Measurements from ENCODE around the gene FAM13C.
"Not testable (repeated sequence)": the region's sequence is repeated elsewhere in the genome, so short reads cannot be mapped to it uniquely, and the experiment has no call there.

Gene FAM13C

GRCh38 chr10:59272061-59272460 lies 90.3 kb downstream of the FAM13C start:
- DNase-seq, result no peak

GRCh38 chr10:59271160-59271559 lies 91.2 kb downstream of the FAM13C start:
- DNase-seq, result no peak

- DNase-seq, result no peak
Measured at GRCh38 chr10:59270492-59270891, 91.9 kb downstream of the FAM13C start.

- DNase-seq, result no peak
Measured at GRCh38 chr10:59269651-59270050, 92.7 kb downstream of the FAM13C start.

GRCh38 chr10:59268460-59268859 lies 93.9 kb downstream of the FAM13C start:
- no peak for DNase-seq

- DNase-seq, result no peak
Measured at GRCh38 chr10:59266321-59266720, 96.0 kb downstream of the FAM13C start.

- no peak for DNase-seq
Measured at GRCh38 chr10:59265141-59265540, 97.2 kb downstream of the FAM13C start.

- DNase-seq, result no peak
Measured at GRCh38 chr10:59258890-59259289, 103.5 kb downstream of the FAM13C start.

- no peak for DNase-seq
Measured at GRCh38 chr10:59257224-59257623, 105.1 kb downstream of the FAM13C start.

GRCh38 chr10:59255463-59255862 lies 106.9 kb downstream of the FAM13C start:
- DNase-seq, result no peak

- DNase-seq, result no peak
Measured at GRCh38 chr10:59252491-59252890, 109.9 kb downstream of the FAM13C start.

GRCh38 chr10:59245686-59246085 lies 116.7 kb downstream of the FAM13C start:
- DNase-seq, result no peak

- DNase-seq, result no peak
Measured at GRCh38 chr10:59244871-59245270, 117.5 kb downstream of the FAM13C start.

- DNase-seq, result no peak
Measured at GRCh38 chr10:59243611-59244195, 118.6 kb downstream of the FAM13C start.

GRCh38 chr10:59242991-59243390 lies 119.4 kb downstream of the FAM13C start:
- no peak for DNase-seq

GRCh38 chr10:59242057-59242456 lies 120.3 kb downstream of the FAM13C start:
- DNase-seq, result no peak

- DNase-seq, result no peak
Measured at GRCh38 chr10:59240582-59241183, 121.7 kb downstream of the FAM13C start.

GRCh38 chr10:59239108-59239507 lies 123.2 kb downstream of the FAM13C start:
- DNase-seq, result not testable (repeated sequence)

- DNase-seq, result no peak
Measured at GRCh38 chr10:59237775-59238174, 124.6 kb downstream of the FAM13C start.

- no peak for DNase-seq
Measured at GRCh38 chr10:59236064-59236697, 126.2 kb downstream of the FAM13C start.

- DNase-seq, result no peak
Measured at GRCh38 chr10:59234816-59235429, 127.4 kb downstream of the FAM13C start.

GRCh38 chr10:59234194-59234593 lies 128.2 kb downstream of the FAM13C start:
- DNase-seq, result no peak

- no peak for DNase-seq
Measured at GRCh38 chr10:59229441-59229840, 132.9 kb downstream of the FAM13C start.

GRCh38 chr10:59227136-59227673 lies 135.1 kb downstream of the FAM13C start:
- no peak for DNase-seq

Data from activated CD4-positive, CD25-positive, alpha-beta regulatory T cell (primary cell).